ENCODE results near the gene LRRD1. TPM values are rescaled to one million over a fixed set of nuclear protein-coding genes. Genes with fewer than 3 reads are reported as not detected.

The LRRD1 gene
- total and polyA plus RNA-seq, 9 of the 15 experiments (the other 6 are each of a cell fraction or from before 2014, with no cell fraction given): 0.07 to 0.15 TPM; not detected in 7

- no peak for TF ChIP-seq RFX1 (IDR thresholded peaks at IDR 0.05)
- TF ChIP-seq HBP1 (CRISPR knock-in tag; IDR thresholded peaks at IDR 0.05): no peak
- 0 out of 2 replicates have a peak, but pooled peaks have one; percentile 4 for TF ChIP-seq STAT6 (CRISPR knock-in tag; IDR thresholded peaks at IDR 0.05)
- no peak for TF ChIP-seq EWSR1 (IDR thresholded peaks at IDR 0.05; ENCODE audit: borderline replicate concordance, low read depth, partially characterized antibody)
- TF ChIP-seq SMAD3 (CRISPR knock-in tag; conservative IDR thresholded peaks at IDR 0.05): no peak
- no peak for TF ChIP-seq PREB (CRISPR knock-in tag; IDR thresholded peaks at IDR 0.05)
- no peak; the same call in 1 of the 2 replicates for TF ChIP-seq TGIF2 (CRISPR knock-in tag; IDR thresholded peaks at IDR 0.05)
- TF ChIP-seq CHD4 (IDR thresholded peaks at IDR 0.05; ENCODE audit: insufficient read depth, insufficient replicate concordance, low read depth, low read length, poor library complexity, severe bottlenecking): peak; percentile 92
- TF ChIP-seq SMARCA4 (IDR thresholded peaks at IDR 0.05): peak; percentile 31; the same call in 1 of the 2 replicates
- no peak for TF ChIP-seq MBD2 (IDR thresholded peaks at IDR 0.05; ENCODE audit: borderline replicate concordance, low read depth)
- no peak for TF ChIP-seq MYC (IDR thresholded peaks at IDR 0.05; ENCODE audit: low read depth, low read length)
- TF ChIP-seq MYC (CRISPR knock-in tag; IDR thresholded peaks at IDR 0.05; ENCODE audit: borderline replicate concordance, low read depth): peak; percentile 48; the same call in 1 of the 2 replicates
- 0 out of 2 replicates have a peak, but pooled peaks have one; percentile 11 for TF ChIP-seq CEBPG (CRISPR knock-in tag; IDR thresholded peaks at IDR 0.05)
- TF ChIP-seq CEBPG (tag; conservative IDR thresholded peaks at IDR 0.05 in 1 of 2, IDR thresholded peaks at IDR 0.05 in 1 of 2): peak in 1 of 2 experiments; percentile 77; a peak in 2 of 4 replicates
- TF ChIP-seq HDGF (IDR thresholded peaks at IDR 0.05): 0 out of 2 replicates have a peak, but pooled peaks have one; percentile 64
- TF ChIP-seq ZNF785 (CRISPR knock-in tag; IDR thresholded peaks at IDR 0.05): no peak
- TF ChIP-seq ZMIZ1 (IDR thresholded peaks at IDR 0.05; ENCODE audit: low read depth in 2 of 2, low read length in 2 of 2): no peak
These were observed 45.7 kb downstream of the LRRD1 start (continued) for GRCh38 chr7:92133133-92133736.

Data from K562 (cell line).